ENCODE results near the gene MPPED1. TPM values are rescaled to one million over a fixed set of nuclear protein-coding genes. Genes with fewer than 3 reads are reported as not detected.

The MPPED1 gene
- total and polyA plus RNA-seq, 4 donors, result 14.3 to 23.3 (median 16.0) TPM

GRCh38 chr22:43521716-43522115 lies 109.9 kb downstream of the MPPED1 start:
- DNase-seq (ENCODE audit: low read depth in 4 of 6, low spot score in 6 of 6), result no peak
- H3K27me3 ChIP-seq (ENCODE audit: control insufficient read depth, insufficient read depth, low read length), result no peaks in the 10 kb centered on the region
- whole genome bisulfite sequencing (ENCODE audit: insufficient coverage), result 100% methylated on average over 1 of the region's 6 CpGs

DNA sequence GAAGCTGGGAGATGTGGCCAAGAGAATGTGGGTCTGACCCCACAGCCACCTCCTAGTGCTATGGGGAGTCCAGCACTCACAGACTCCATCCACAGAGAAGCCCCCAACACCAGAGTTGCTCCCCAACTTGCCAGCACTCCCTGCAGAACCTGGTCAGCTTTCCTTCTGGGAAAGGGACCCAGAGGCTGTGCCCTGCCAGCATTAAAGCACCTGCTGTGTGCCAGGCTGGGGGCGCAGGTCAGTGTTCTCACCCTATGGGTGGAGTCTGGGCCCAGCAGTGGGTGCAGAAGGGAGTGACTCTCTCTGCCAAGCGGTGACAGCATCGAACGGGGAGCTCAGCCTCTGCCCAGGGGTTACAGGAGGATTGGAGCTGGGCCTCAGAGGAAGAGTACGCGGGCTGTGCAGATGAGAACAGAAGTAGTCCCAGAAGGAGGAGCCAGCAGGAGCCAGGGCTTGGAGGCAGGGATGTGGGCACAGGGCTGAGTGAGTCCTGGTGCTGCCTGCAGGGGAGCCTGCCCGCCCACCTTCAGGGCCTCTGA lies 114.4 kb downstream of the MPPED1 start:
- Histone ChIP-seq H3K4me1 (ENCODE audit: control insufficient read depth, insufficient read depth, low read length) (no peaks in the 10 kb centered on the region), H3K27me3 (ENCODE audit: control insufficient read depth, insufficient read depth, low read length) (no peaks in the 10 kb centered on the region), H3K27ac (ENCODE audit: low read depth, low read length) (no peak overlapping the region), H3K36me3 (ENCODE audit: control insufficient read depth, insufficient read depth, low read length) (peaks cover 20% of the 10 kb centered on the region), H3K4me3 (ENCODE audit: low read depth, low read length) (no peak overlapping the region), H3K9me3 (ENCODE audit: control insufficient read depth, insufficient read depth, low read length) (no peaks in the 10 kb centered on the region)
- DNase-seq (ENCODE audit: low read depth in 4 of 6, low spot score in 6 of 6), result no peak
- WGBS (ENCODE audit: insufficient coverage), result 98% methylated on average over 7 of the region's 7 CpGs

More at GRCh38 chr22:43521716-43522115, 109.9 kb downstream of the MPPED1 start:
- no peak overlapping the region for H3K4me3 ChIP-seq (ENCODE audit: low read depth, low read length)
- H3K9me3 ChIP-seq (ENCODE audit: control insufficient read depth, insufficient read depth, low read length), result no peaks in the 10 kb centered on the region
- no peak overlapping the region for H3K27ac ChIP-seq (ENCODE audit: low read depth, low read length)
- H3K36me3 ChIP-seq (ENCODE audit: control insufficient read depth, insufficient read depth, low read length), result no peaks in the 10 kb centered on the region
- H3K4me1 ChIP-seq (ENCODE audit: control insufficient read depth, insufficient read depth, low read length), result no peaks in the 10 kb centered on the region

DNA sequence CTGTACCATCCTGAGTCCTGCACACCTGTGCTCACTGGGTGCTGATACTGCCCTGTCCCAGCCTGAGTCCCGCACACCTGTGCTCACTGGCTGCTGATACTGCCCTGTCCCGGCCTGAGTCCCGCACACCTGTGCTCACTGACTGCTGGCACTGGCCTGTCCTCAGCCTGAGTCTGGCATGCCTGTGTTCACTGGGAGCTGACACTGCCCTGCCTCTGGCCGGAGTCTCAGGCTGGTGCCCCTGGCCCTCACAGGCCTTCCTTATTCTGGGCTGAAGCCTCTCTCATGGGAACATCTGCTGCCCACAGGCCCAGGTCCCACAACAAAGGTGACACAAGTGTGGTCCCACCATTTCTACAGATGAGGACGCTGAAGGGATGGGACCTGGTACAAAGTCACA lies 115.1 kb downstream of the MPPED1 start:
- Histone ChIP-seq H3K27me3 (ENCODE audit: control insufficient read depth, insufficient read depth, low read length) (no peaks in the 10 kb centered on the region), H3K36me3 (ENCODE audit: control insufficient read depth, insufficient read depth, low read length) (peaks cover 20% of the 10 kb centered on the region), H3K9me3 (ENCODE audit: control insufficient read depth, insufficient read depth, low read length) (no peaks in the 10 kb centered on the region), H3K4me1 (ENCODE audit: control insufficient read depth, insufficient read depth, low read length) (no peaks in the 10 kb centered on the region), H3K27ac (ENCODE audit: low read depth, low read length) (no peak overlapping the region), H3K4me3 (ENCODE audit: low read depth, low read length) (no peak overlapping the region)
- 97% methylated on average over 5 of the region's 5 CpGs for WGBS (ENCODE audit: insufficient coverage)
- no peak for DNase-seq (ENCODE audit: low read depth in 4 of 6, low spot score in 6 of 6)

- Histone ChIP-seq H3K27me3 (ENCODE audit: control insufficient read depth, insufficient read depth, low read length) (no peaks in the 10 kb centered on the region), H3K4me1 (ENCODE audit: control insufficient read depth, insufficient read depth, low read length) (no peaks in the 10 kb centered on the region), H3K36me3 (ENCODE audit: control insufficient read depth, insufficient read depth, low read length) (peaks cover 20% of the 10 kb centered on the region), H3K4me3 (ENCODE audit: low read depth, low read length) (no peak overlapping the region), H3K27ac (ENCODE audit: low read depth, low read length) (no peak overlapping the region), H3K9me3 (ENCODE audit: control insufficient read depth, insufficient read depth, low read length) (no peaks in the 10 kb centered on the region)
- 61% methylated on average over 8 of the region's 12 CpGs for WGBS (ENCODE audit: insufficient coverage)
- DNase-seq (ENCODE audit: low read depth in 4 of 6, low spot score in 6 of 6), result peak in 1 of 6 donors; percentile 32
These were observed 117.0 kb downstream of the MPPED1 start for GRCh38 chr22:43528601-43529360.

DNA sequence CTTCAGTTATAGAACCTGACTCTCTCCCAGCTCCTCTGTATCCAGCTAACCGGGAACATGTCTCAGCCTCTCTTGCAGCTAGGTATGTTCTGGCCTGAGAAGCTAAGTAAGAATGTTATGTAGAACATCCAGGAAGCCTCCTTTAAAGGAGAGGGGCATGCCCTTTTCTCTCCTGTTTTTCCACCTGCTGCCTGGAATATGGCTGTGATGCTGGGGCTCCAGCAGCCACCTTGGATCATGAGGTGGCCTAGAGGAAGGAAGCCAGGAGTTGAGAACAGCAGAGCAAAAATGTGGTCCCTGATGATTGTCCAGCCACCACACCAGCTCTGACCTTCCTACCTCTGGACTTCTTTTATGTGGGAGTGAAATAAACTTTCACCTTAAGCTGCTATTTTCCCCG lies 117.6 kb downstream of the MPPED1 start:
- no peak overlapping the region for H3K4me3 ChIP-seq (ENCODE audit: low read depth, low read length)
- H3K27ac ChIP-seq (ENCODE audit: low read depth, low read length), result no peak overlapping the region
- H3K36me3 ChIP-seq (ENCODE audit: control insufficient read depth, insufficient read depth, low read length), result peaks cover 20% of the 10 kb centered on the region
- no peaks in the 10 kb centered on the region for H3K27me3 ChIP-seq (ENCODE audit: control insufficient read depth, insufficient read depth, low read length)
- DNase-seq (ENCODE audit: low read depth in 4 of 6, low spot score in 6 of 6), result no peak
- no peaks in the 10 kb centered on the region for H3K4me1 ChIP-seq (ENCODE audit: control insufficient read depth, insufficient read depth, low read length)
- no CpG with 5 or more reads among the region's 2 CpGs for WGBS (ENCODE audit: insufficient coverage)
- no peaks in the 10 kb centered on the region for H3K9me3 ChIP-seq (ENCODE audit: control insufficient read depth, insufficient read depth, low read length)

DNA sequence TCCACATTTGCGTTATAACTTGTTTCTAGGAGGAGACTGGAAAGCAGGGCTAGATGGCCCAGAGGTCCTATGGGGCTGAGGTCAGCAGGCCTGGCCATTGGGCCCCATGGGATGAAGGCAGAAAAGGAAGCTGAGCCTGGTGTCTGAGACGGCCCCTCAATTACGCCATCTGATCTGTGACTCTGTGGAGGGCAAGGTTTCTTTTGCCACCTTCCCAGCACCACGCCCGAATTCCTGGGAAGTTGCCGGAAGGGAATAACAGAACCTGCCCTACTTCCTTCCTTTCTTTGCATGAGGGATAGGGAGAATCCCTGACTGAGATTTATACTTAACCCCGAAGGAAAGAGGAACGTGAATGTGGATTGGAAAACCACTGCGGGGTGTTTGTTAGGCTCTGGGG lies 118.1 kb downstream of the MPPED1 start:
- Histone ChIP-seq H3K9me3 (ENCODE audit: control insufficient read depth, insufficient read depth, low read length) (no peaks in the 10 kb centered on the region), H3K27me3 (ENCODE audit: control insufficient read depth, insufficient read depth, low read length) (no peaks in the 10 kb centered on the region), H3K4me1 (ENCODE audit: control insufficient read depth, insufficient read depth, low read length) (no peaks in the 10 kb centered on the region), H3K4me3 (ENCODE audit: low read depth, low read length) (no peak overlapping the region), H3K27ac (ENCODE audit: low read depth, low read length) (no peak overlapping the region), H3K36me3 (ENCODE audit: control insufficient read depth, insufficient read depth, low read length) (peaks cover 20% of the 10 kb centered on the region)
- 90% methylated on average over 3 of the region's 9 CpGs for WGBS (ENCODE audit: insufficient coverage)
- no peak for DNase-seq (ENCODE audit: low read depth in 4 of 6, low spot score in 6 of 6)

GRCh38 chr22:43530349-43531201 lies 118.8 kb downstream of the MPPED1 start:
- H3K4me1 ChIP-seq (ENCODE audit: control insufficient read depth, insufficient read depth, low read length), result no peaks in the 10 kb centered on the region
- H3K36me3 ChIP-seq (ENCODE audit: control insufficient read depth, insufficient read depth, low read length), result peaks cover 20% of the 10 kb centered on the region
- peak in 1 of 6 donors; percentile 41 for DNase-seq (ENCODE audit: low read depth in 4 of 6, low spot score in 6 of 6)
- H3K27ac ChIP-seq (ENCODE audit: low read depth, low read length), result no peak overlapping the region
- H3K9me3 ChIP-seq (ENCODE audit: control insufficient read depth, insufficient read depth, low read length), result no peaks in the 10 kb centered on the region
- WGBS (ENCODE audit: insufficient coverage), result 81% methylated on average over 27 of the region's 34 CpGs
- H3K27me3 ChIP-seq (ENCODE audit: control insufficient read depth, insufficient read depth, low read length), result no peaks in the 10 kb centered on the region
- H3K4me3 ChIP-seq (ENCODE audit: low read depth, low read length), result no peak overlapping the region

DNA sequence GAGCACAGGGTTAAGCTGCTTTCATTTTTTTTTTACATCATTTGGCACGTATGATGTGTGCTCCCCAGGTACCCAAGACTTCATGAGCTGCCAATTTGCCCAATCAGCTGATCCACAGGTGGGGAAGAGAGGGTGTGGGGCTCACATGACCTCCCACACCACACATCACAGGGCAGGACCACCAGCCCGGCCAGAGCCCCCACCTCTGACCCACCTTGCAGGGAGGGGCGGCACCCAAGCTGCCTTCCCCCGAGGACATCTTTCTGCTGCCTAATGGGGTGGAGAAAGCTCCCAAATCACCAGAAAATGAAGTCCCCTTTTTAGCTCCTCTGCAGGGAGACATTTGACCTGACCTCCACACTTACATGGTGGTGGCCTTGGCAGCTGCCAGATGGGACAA lies 119.8 kb downstream of the MPPED1 start:
- WGBS (ENCODE audit: insufficient coverage), result no CpG with 5 or more reads among the region's 4 CpGs

DNA sequence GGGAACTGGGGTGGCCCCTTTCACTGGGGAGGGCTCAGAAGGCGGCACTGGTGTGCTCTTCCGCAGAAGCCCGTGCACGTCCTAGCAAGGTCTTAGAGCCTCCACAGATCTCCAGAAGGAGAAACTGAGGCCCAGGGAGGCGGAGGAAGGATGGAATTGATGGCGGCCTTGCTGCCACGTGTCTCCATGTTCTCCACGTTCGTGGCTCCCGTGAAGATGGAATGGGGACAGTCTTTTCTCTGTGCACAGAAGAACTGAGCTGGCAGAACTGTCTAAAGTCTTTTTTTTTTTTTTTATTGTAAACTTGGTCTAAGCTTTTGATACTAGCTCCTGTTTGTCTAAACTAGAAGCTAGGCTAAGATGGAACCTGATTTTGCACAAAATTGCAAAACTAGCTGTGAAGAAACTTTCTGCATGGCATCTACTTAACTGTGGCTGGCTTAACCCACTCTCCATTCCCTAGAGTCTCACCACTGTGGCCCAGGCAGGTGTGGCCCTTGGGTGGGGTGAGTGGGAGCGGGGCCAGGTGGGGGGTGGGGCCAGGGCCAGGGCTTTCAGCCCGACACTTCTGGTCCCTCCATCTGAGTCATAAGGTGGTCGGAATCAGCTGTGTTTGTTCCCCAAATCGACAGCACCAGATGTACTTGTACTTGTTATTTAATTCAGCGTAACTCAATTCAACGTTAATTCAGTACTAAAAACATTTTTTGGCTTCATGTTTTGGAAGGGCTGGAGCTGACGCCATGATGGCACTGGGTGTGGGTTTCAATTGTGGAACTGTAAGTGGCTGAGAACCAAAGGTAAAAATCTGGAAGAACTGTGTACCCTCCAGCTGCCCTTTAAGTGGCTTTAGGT lies 120.7 kb downstream of the MPPED1 start:
- Histone ChIP-seq H3K27me3 (ENCODE audit: control insufficient read depth, insufficient read depth, low read length) (no peaks in the 10 kb centered on the region), H3K9me3 (ENCODE audit: control insufficient read depth, insufficient read depth, low read length) (peaks cover 4% of the 10 kb centered on the region), H3K27ac (ENCODE audit: low read depth, low read length) (no peak overlapping the region), H3K4me1 (ENCODE audit: control insufficient read depth, insufficient read depth, low read length) (no peaks in the 10 kb centered on the region), H3K36me3 (ENCODE audit: control insufficient read depth, insufficient read depth, low read length) (peaks cover 20% of the 10 kb centered on the region), H3K4me3 (ENCODE audit: low read depth, low read length) (no peak overlapping the region)
- peak in 1 of 6 donors; percentile 45 for DNase-seq (ENCODE audit: low read depth in 4 of 6, low spot score in 6 of 6)
- 90% methylated on average over 13 of the region's 17 CpGs for WGBS (ENCODE audit: insufficient coverage)

More for the DNA sequence above, 119.8 kb downstream of the MPPED1 start:
- Histone ChIP-seq H3K4me1 (ENCODE audit: control insufficient read depth, insufficient read depth, low read length) (no peaks in the 10 kb centered on the region), H3K4me3 (ENCODE audit: low read depth, low read length) (no peak overlapping the region), H3K9me3 (ENCODE audit: control insufficient read depth, insufficient read depth, low read length) (no peaks in the 10 kb centered on the region), H3K27ac (ENCODE audit: low read depth, low read length) (no peak overlapping the region), H3K36me3 (ENCODE audit: control insufficient read depth, insufficient read depth, low read length) (peaks cover 20% of the 10 kb centered on the region), H3K27me3 (ENCODE audit: control insufficient read depth, insufficient read depth, low read length) (no peaks in the 10 kb centered on the region)
- DNase-seq (ENCODE audit: low read depth in 4 of 6, low spot score in 6 of 6), result no peak

All from spinal cord (tissue), 10 donors.